Lung (tissue), 12 donors: Measurements from ENCODE around the gene PRKCE. TPM values are rescaled to one million over a fixed set of nuclear protein-coding genes. Genes with fewer than 3 reads are reported as not detected.

ENCODE experiments used
- ATAC-seq: fragments of 200-7000 bp; cut with Tn5 transposase; one replicate; pipeline ENCODE4 v1.9.1; 2020; ENCODE audit warnings: moderate number of reproducible peaks; ENCODE audit not compliant: insufficient read depth, low FRiP score
- DNase-seq, 3 donors: peaks; one replicate each; pipeline ENCODE4 v3.0.0-alpha.2; 2013 to 2017
- H3K27ac ChIP-seq, 2 donors: one replicate each; pipeline ENCODE4 v1.5.1; 2013; ENCODE audit warnings: mild to moderate bottlenecking in 2 of 2, moderate library complexity in 2 of 2, control low read depth in 1 of 2, inconsistent platforms in 1 of 2, low read depth in 1 of 2, low read length in 1 of 2
- H3K27me3 ChIP-seq, 3 donors: one replicate each; pipeline ENCODE4 v1.5.1; 2013; ENCODE audit warnings: low read length in 2 of 3; ENCODE audit not compliant: control insufficient read depth in 3 of 3, insufficient read depth in 3 of 3
- H3K36me3 ChIP-seq, 4 donors: one replicate each; pipeline ENCODE4 v1.5.1; 2013; ENCODE audit warnings: low read length in 4 of 4, mild to moderate bottlenecking in 1 of 4, moderate library complexity in 1 of 4; ENCODE audit not compliant: control insufficient read depth in 4 of 4, insufficient read depth in 4 of 4
- H3K4me1 ChIP-seq, 5 donors: one replicate each; pipeline ENCODE4 v1.5.1; 2013; ENCODE audit warnings: low read length in 5 of 5, mild to moderate bottlenecking in 2 of 5, moderate library complexity in 1 of 5; ENCODE audit not compliant: control insufficient read depth in 5 of 5, insufficient read depth in 5 of 5
- H3K4me3 ChIP-seq: one replicate; pipeline ENCODE4 v1.5.1; 2013; ENCODE audit warnings: mild to moderate bottlenecking, control low read depth, moderate library complexity
- H3K9ac ChIP-seq, 2 donors: one replicate each; pipeline ENCODE4 v1.5.1; 2013; ENCODE audit warnings: low read length in 2 of 2, control low read depth in 1 of 2; ENCODE audit not compliant: insufficient read depth in 1 of 2
- H3K9me3 ChIP-seq, 4 donors: one replicate each; pipeline ENCODE4 v1.5.1; 2013; ENCODE audit warnings: low read length in 3 of 4, mild to moderate bottlenecking in 1 of 4, moderate library complexity in 1 of 4; ENCODE audit not compliant: control insufficient read depth in 4 of 4, insufficient read depth in 3 of 4
- WGBS, 2 donors: extraction: QIAGEN DNeasy Blood & Tissue Kit; methylation state at CpG; one replicate each; pipeline ENCODE4 v1.1.7; 2013; 5-methylcytosine and 5-hydroxymethylcytosine counted together
- polyA plus RNA-seq, 2 donors: library from polyadenylated mRNA; stranded (reverse); fragments of 200-250 nt; gene quantifications; one replicate each; pipeline ENCODE4 v1.2.1, GENCODE V29; 2013
- total RNA-seq, 2 donors: library from RNA; depleted of rRNA in 1 of 2; stranded (reverse); fragments of >200 nt in 1 of 2; gene quantifications; one replicate each; pipeline ENCODE4 v1.2.1, GENCODE V29; 2014 to 2021
- TF ChIP-seq, protein P1 (sequence below): IDR thresholded peaks from 2 replicates; pipeline ENCODE4 v1.5.1; 2012; ENCODE audit warnings: mild to moderate bottlenecking; ENCODE audit errors: control extremely low read depth, extremely low read depth
- donor health status: control.
- donor health status: control.
- donor health status: Bipolar disorder and iron deficiency.
- donor health status: healthy.
- donor health status: DM: yes; HTN: yes; CAD: no.

PRKCE gene
- total and polyA plus RNA-seq, 4 donors, result 12.5 to 82.2 (median 32.1) TPM

DNA sequence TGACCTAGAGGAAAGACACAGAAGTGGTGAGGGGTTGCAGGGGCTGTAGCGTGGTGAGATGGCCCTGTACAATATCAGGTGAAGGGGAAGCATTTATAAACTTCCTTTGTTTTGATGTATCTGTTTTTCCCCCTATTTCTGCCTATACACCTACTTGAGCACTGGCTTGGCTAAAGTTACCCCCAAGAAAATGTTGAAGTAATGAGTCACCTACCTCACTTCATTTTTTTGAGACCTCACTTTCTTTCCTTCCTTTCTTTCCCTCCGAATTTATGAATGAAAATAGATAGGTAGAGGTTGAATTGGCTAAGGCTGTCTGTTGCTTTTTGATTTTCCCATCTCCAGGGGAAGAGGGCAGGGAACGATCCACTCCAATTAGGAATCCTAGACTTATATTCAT is 414.6 kb downstream of the PRKCE start:
- H3K4me1 ChIP-seq, result peaks cover 0 to 5% (median 0%) of the 10 kb centered on the region in 5 donors
- H3K27me3 ChIP-seq, result no peaks in the 10 kb centered on the region
- no peak overlapping the region for H3K27ac ChIP-seq
- no peak overlapping the region for H3K4me3 ChIP-seq
- WGBS, 2 donors, result 81 to 91% methylated on average over 3 of the region's 3 CpGs
- H3K9ac ChIP-seq, result no peak overlapping the region
- H3K36me3 ChIP-seq, result peaks cover 0 to 1% (median 0%) of the 10 kb centered on the region in 4 donors
- no peak for DNase-seq
- TF ChIP-seq, protein P1, sequence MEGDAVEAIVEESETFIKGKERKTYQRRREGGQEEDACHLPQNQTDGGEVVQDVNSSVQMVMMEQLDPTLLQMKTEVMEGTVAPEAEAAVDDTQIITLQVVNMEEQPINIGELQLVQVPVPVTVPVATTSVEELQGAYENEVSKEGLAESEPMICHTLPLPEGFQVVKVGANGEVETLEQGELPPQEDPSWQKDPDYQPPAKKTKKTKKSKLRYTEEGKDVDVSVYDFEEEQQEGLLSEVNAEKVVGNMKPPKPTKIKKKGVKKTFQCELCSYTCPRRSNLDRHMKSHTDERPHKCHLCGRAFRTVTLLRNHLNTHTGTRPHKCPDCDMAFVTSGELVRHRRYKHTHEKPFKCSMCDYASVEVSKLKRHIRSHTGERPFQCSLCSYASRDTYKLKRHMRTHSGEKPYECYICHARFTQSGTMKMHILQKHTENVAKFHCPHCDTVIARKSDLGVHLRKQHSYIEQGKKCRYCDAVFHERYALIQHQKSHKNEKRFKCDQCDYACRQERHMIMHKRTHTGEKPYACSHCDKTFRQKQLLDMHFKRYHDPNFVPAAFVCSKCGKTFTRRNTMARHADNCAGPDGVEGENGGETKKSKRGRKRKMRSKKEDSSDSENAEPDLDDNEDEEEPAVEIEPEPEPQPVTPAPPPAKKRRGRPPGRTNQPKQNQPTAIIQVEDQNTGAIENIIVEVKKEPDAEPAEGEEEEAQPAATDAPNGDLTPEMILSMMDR, result no peak
- no peaks in the 10 kb centered on the region for H3K9me3 ChIP-seq
- no peak for ATAC-seq

DNA sequence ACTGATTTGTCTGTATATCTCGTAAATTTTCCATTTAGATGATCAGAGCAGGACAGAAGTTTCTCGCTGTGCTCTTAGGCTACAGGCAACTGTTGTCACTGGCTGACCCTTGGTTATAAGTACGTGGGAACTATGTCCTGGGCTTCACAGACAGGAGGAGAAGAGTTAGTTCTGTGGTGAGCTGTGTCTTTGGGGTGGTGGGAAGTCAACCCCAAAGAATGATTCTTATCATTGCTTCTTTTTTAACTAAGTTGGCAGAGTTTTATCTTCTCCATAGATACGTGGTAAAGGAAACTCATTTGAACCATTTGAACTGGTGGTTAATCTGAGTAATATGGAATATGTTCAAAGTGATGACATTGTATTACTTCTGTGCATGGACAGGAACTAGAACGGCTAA is 415.1 kb downstream of the PRKCE start:
- DNase-seq, result no peak
- WGBS, 2 donors, result 82 to 85% methylated on average over 5 of the region's 5 CpGs
- no peak overlapping the region for H3K9ac ChIP-seq

DNA sequence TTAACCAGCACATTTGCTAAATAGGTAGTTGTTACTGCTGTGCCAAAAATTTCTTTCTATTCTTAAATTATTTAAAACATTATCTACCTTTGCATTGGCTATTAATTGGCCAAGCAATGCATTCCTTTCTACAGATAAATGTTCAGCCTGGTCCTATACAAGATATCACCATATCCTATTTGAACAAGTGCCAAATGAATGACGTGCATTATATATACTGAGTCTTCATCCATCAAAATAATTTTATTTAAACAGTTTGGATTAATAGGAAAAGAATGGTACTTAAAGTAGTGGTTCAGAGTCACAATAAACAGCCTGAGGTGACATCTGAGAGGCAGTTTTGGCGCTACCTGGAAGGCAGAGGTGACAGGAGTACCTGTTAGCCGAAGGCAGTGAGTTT is 415.6 kb downstream of the PRKCE start:
- TF ChIP-seq, protein P1, result no peak
- peak overlapping the region in 1 of 2 donors; percentile 56 for H3K27ac ChIP-seq
- DNase-seq (no peak), ATAC-seq (no peak)
- no peaks in the 10 kb centered on the region for H3K9me3 ChIP-seq
- H3K4me1 ChIP-seq, result peaks cover 0 to 6% (median 3%) of the 10 kb centered on the region in 5 donors
- 85 to 89% methylated on average over 3 of the region's 3 CpGs for WGBS, 2 donors
- peaks cover 0 to under 1% (median 0%) of the 10 kb centered on the region in 4 donors for H3K36me3 ChIP-seq
- H3K27me3 ChIP-seq, result no peaks in the 10 kb centered on the region
- no peak overlapping the region for H3K9ac ChIP-seq
- no peak overlapping the region for H3K4me3 ChIP-seq

More for the DNA sequence above, 415.1 kb downstream of the PRKCE start:
- Histone ChIP-seq H3K9me3 (no peaks in the 10 kb centered on the region), H3K36me3 (peaks cover 0 to 1% (median 0%) of the 10 kb centered on the region in 4 donors), H3K4me3 (no peak overlapping the region), H3K27ac (no peak overlapping the region), H3K27me3 (no peaks in the 10 kb centered on the region), H3K4me1 (peaks cover 0 to 5% (median 3%) of the 10 kb centered on the region in 5 donors)
- TF ChIP-seq, protein P1, result no peak
- no peak for ATAC-seq
